Eye (tissue), 1 donor: Measurements from ENCODE around the gene EMD.
"Not testable (repeated sequence)": the region's sequence is repeated elsewhere in the genome, so short reads cannot be mapped to it uniquely, and the experiment has no call there.

Experiments used
- DNase-seq: peaks from one replicate; pipeline ENCODE4 v3.0.0-alpha.2; 2015

The EMD gene

GRCh38 chrX:154378799-154379568, at the start of gene EMD:
EMD (plus strand) TSS chrX:154379295; CDS start chrX:154379485, 190 bp downstream.
- peak; percentile 97 for DNase-seq

- no peak for DNase-seq
Measured at GRCh38 chrX:154332561-154332960, 46.5 kb upstream of the EMD start.

- no peak for DNase-seq
Measured at GRCh38 chrX:154333116-154333515, 46.0 kb upstream of the EMD start.

GRCh38 chrX:154333837-154334271, 45.2 kb upstream of the EMD start:
- DNase-seq: no peak

DNA sequence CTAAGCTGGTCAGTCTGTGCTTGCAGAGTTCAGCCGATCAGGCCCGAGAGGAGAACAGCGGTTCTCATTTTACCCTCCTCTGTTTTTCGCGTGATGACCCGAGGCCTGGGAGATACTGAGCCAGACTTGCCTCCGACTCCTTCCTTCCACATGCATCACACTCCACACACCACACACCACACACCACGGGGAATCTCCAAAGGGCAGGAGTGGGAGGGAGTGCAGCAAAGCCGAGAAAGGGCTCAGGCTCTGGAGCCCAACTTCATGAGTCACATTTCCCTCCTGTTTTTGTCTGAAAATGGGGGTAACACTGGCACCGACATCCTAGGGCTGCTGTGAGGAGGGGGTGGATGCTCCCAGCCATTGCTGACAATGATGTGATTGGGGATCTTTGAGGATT, 44.6 kb upstream of the EMD start:
- no peak for DNase-seq

- DNase-seq: not testable (repeated sequence)
Measured at GRCh38 chrX:154341399-154342298, 37.4 kb upstream of the EMD start.

DNA sequence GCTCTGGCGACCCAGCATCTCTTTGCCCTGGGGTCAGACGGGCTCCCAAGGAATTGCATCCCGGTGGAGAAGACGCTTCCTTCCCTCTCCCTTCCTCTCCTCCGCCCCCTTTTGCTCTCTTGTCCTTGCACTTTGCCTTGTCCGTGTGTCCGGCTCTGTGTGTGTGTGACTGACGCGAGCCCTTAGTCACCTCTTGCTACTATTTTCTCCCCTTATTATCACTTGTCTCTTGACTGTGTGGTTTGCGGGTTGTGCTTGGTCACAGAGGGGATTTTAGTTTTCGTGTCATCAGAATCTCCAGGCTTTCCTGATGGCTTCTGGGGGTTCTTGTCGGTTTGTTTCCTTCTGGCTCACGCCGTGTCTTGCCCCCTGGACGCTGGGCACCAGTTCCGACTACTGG, 36.0 kb upstream of the EMD start:
- not testable (repeated sequence) for DNase-seq

DNA sequence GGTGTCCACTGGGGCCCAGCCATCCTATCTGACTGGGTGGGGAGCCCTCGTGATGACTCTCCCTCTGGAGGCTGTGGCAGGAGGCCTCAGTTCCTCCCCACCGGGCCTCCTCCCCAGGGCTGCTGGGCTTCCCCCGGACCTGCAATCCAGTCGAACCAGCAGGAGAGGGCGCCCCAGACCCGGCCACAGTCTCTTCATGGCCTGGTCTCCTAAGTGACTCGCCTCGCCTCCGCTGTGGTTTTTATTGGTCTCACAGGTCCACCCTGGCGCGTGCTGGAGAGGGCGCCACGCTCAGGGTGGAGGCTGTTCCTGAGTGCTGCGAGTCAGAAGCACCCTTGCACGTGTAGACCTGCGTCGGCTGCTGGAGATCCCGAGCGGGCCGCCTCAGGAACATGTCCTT, 35.5 kb upstream of the EMD start:
- DNase-seq: not testable (repeated sequence)

DNA sequence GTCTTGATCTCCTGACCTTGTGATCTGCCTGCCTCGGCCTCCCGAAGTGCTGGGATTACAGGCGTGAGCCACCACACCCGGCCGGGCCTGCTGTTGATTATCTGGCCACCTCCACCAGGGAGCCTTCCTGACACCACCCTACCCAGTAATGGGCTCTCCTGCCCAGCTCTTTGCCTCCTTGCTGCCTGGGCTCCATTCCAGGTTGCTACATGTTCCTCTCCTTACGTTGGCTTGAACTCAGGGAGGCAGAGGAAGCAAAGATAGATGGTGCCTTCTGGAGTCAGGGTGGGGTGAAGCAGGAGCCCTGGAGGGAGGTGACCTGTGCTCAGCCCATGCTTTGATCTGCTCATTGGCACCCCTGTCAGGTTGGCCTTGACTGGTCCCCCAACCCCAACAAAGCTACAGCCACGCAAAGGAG, 31.0 kb upstream of the EMD start:
- no peak for DNase-seq

GRCh38 chrX:154348646-154349358, 30.3 kb upstream of the EMD start:
- DNase-seq: no peak

DNA sequence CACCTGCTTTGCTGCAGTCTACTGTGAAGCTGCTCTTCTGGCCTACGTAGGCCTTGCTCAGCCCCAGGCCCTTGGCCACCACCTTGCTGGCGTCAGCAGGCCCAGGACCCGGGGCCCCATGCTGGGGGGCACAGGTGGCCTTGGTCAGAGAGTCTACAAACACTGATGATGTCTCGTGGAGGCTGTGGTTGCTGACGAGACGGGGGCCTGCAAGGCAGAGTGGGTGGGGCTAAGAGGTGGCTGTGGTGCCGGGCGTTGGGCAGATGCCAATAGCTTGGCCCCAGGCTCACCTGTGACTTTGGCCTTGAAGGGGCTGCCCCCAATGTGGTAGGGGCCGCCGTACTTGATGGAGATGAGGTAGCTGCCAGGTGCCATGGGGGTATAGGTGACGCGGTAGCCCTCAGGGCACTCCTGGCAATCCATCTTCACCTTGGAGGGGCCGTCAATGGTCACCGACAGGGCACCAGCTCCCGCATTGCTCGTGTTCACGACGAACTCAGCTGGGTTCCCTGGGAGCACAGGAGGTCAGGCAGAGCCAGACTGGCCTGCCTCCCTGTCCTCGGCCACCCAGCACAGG, 29.6 kb upstream of the EMD start:
- no peak for DNase-seq

DNA sequence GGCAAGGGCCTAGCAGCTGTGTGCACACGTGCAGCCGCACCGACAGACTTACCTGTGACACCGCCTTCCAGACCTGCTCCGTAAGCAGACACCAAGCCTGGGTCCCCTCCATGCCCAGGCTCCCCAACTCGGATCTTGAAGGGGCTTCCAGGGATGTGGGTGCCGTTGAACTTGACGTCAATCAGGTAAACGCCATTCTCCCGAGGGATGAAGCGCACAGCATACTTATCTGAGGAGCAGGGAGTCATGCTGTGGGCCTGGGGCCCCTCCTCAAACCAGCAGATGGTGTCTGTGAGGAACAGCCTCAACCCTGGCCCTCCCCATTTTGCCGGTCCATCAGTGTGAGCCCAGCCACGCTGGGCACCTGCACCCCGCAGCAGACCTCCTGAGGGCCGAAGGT, 29.1 kb upstream of the EMD start:
- DNase-seq: no peak

DNA sequence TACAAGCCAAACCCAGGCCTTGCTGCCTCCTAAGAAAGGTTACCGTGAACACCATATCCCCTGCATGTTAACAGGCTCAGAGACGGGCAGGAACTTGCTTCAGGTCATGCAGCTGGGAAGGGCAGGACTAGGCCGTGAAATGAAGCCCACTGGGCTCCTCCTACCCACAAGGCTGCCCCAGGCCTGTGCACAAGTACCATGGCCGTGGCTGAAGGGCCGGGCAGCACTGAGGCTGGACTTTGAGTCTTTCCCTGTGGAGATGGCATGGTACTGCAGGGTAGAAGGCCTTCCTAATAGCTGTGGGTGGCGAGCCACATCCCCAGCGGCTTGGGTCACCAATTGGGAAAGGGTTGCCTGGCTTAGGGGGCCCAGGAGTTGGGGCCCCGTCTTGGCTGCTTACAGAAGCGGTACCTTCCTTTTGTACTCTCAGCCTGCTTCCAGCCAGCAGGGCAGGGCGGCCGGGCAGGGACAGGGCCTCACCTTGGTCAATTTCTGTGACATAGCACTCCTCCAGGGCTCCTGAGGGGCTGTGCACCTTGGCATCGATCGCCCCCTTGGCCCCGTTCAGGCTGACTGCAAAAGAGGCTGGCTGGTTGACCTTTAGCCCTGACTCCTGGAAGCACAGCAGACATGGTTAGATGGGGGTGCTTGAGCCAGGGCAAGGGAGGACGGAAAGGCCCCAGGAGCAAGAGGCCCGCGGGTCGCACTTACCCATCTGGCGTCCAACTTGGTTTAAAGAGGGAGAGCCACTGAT, 28.5 kb upstream of the EMD start:
- DNase-seq: no peak

GRCh38 chrX:154351183-154352011, 27.7 kb upstream of the EMD start:
- no peak for DNase-seq

DNA sequence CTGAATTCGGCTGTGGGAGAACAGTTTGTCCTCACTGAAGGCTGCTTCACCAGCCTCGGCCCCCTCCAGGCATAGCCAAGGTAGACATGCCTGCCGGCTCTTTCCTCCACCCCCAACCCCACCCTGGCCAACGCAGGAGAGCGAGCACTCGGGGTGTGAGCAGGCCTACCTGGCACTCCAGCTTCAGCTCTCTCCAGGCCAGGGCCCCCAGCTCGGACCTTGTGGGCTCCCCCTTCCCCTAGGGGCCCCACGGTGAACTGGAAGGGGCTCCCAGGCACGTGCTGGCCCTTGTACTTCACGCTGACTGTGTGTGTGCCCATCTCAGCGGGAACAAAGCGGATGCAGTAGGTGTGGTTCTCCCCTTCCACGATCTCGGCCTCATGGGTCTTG, 27.1 kb upstream of the EMD start:
- no peak for DNase-seq

DNA sequence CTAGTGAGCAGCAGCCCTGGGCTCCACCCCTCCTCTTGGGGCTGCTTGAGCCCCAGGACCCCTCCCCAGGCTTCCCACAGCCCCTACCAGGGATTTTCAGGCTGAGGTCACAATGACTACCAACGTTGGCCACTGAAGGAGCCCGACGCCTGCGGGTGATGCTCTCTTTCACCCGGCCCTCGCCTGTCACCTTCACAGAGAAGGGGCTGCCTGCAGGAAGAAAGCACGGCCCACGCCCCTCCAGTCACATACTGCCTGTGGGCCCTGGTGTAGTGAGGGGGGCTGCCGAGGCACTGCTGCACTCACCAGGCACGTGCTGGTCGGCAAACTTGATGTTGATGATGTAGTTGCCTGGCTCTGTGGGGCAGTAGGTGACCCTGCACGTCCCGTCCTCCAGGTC, 26.6 kb upstream of the EMD start:
- no peak for DNase-seq

DNA sequence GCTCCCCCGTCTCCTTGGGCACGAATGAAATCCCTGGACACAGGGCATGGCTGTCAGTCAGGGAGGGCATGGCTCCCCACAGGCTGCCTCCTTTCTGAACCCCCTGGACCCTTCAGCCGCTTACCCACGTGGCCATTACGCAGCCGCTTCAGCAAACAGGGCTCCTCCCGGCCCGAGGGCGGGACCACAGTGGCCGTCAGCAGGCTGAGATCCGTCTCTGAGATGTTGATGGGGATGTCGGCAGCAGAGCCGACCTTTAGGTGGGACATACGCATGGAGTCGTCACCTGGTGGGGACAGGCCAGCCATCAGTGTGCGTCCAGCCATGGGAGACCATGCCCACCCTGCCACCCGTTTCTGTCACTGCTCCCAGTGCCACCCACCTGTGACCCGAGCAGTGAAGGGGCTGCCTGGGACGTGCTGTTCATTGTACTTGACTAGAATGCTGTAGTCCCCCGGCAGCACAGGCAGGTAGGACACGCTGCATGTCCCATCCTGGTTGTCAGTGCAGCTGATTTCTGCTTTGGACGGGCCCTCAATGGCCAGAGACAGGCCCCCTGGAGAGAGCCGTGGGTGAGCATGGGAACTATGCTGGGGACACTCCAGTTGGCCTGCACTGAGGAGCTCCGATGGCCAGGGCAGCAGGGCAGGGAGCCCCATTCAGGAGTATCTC, 25.8 kb upstream of the EMD start:
- DNase-seq: no peak

GRCh38 chrX:154354013-154354412, 25.1 kb upstream of the EMD start:
- no peak for DNase-seq

DNA sequence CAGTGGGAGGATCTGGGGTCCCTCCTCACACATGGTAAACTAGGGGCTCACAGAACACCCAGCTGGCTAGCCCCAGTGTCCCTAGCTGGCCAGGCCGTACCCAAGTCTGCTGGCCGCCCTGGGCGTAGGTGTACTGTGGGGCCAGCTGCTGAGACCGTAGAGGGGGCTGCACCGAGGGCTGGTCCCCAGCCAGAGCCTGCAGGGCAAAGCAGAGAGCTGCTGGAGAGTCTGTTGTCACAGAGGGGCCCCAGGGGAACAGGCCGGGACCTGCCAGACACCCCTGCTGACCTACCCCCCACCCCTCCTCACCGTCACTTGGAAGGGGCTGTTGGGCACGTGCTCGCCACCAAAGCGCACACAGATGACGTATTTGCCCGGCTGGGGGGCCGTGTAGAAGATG, 24.6 kb upstream of the EMD start:
- no peak for DNase-seq

DNA sequence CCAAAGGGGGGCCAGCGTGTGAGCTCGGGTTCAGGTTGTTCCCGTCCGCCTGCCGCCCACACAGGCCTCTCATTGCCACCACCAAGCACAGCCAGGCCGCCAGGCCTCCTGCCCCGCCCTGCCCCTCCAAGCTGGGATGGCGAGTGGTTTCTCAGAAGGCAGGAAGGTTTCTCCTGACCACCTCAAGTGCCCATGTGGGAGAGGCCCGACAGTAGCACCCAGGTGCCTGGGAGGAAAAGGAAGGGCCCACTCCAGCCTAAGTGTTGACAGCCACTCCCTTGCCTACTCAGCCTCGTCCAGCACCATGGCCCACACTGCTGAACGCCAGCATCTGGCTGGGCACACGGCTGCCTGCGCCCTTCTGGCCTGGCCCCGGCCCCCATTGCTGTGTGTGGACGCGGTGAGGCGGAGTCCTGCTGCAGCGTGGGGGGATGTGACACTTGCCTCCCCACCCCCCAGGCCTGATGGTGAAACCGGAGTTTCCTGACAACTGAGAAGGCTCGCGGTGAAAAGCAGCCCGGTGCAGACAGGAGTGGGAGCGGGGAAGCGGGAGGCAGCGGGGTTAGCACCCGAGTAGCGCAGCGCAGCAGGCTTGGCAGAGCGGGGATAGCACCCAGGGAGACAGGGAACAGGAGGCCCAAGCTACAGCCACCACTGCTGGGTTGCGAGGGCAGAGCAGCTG, 23.9 kb upstream of the EMD start:
- DNase-seq: no peak
